Testis (tissue), 2 donors: ENCODE results near the gene ALDOA.

Experiments
- POLR2A ChIP-seq: fragments of 450-650 bp; IDR thresholded peaks from one replicate; pipeline ENCODE4 v1.6.1; 2017; ENCODE audit warnings: antibody characterized with exemption, mild to moderate bottlenecking, moderate library complexity
- TF ChIP-seq, protein P1 (sequence below), 3 experiments: fragments of 450-650 bp in 2 of 3; fragments of 200-600 bp in 1 of 3; sonication (generic) in 1 of 3; IDR thresholded peaks; one replicate each; pipeline ENCODE4 v1.5.1; 2016 to 2019; ENCODE audit warnings: antibody characterized with exemption in 3 of 3, mild to moderate bottlenecking in 2 of 3, moderate library complexity in 1 of 3

DNA sequence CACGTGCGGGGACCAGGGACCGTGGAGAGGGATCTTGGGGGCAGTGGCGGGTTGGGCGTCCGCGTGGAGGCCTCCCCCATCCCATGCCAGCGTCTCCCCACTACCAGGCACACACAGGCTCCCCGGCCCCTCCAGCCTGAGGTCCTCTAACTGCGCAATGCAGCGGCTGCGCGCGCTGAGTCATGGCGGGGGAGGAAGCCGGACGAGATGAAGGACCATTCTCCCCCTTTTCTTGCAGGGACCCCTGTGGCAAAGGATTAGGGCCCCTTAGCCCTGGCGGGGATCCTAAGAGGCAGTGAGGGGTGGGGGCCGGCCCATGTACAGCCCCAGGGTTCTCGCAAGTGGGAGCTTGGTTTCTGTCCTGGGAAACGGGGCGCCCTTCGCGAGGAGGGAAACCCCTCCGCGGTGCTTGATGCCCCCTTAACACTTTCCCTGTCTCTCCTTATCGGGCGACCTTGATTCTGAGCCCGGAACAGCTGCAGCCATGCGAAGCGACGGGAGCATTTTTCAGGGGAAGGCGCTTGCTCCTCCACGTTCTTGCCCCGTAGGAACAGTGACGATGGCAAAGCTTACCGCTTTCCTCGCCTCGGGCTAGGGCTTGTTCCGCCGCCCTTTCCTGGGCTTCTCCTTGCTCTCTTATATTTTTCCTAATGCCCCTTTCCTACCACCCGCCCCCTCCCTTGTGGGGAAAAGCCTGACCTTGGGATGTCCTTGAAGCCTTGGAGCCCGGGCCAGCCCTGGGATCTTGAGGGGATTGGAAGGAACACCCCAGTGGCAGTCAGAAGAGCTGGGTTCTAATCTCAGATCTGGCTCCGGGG lies 592 bp downstream of the ALDOA start:
- TF ChIP-seq, protein P1, sequence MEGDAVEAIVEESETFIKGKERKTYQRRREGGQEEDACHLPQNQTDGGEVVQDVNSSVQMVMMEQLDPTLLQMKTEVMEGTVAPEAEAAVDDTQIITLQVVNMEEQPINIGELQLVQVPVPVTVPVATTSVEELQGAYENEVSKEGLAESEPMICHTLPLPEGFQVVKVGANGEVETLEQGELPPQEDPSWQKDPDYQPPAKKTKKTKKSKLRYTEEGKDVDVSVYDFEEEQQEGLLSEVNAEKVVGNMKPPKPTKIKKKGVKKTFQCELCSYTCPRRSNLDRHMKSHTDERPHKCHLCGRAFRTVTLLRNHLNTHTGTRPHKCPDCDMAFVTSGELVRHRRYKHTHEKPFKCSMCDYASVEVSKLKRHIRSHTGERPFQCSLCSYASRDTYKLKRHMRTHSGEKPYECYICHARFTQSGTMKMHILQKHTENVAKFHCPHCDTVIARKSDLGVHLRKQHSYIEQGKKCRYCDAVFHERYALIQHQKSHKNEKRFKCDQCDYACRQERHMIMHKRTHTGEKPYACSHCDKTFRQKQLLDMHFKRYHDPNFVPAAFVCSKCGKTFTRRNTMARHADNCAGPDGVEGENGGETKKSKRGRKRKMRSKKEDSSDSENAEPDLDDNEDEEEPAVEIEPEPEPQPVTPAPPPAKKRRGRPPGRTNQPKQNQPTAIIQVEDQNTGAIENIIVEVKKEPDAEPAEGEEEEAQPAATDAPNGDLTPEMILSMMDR (IDR thresholded peaks at IDR 0.05): no peak
- TF ChIP-seq POLR2A: no peak
